Activated CD4-positive, alpha-beta memory T cell treated with anti-CD3 and anti-CD28 coated beads, Interleukin-2, amount 10 ng/mL, durations not matched to agents 7 days and 5 days (primary cell): Measurements from ENCODE around the gene TRIML2. TPM values are rescaled to one million over a fixed set of nuclear protein-coding genes. Genes with fewer than 3 reads are reported as not detected.
"Not testable (repeated sequence)": the region's sequence is repeated elsewhere in the genome, so short reads cannot be mapped to it uniquely, and the experiment has no call there.

Source experiments
- CTCF ChIA-PET: fragments of 350-600 bp; sonication (Branson Sonifier 250); formaldehyde crosslinking; loops from one replicate; lab custom pipeline; 2021; ENCODE audit warnings: antibody characterized with exemption, inconsistent platforms; lab: Charles Lee
- POLR2A ChIA-PET: fragments of 350-600 bp; sonication (Branson Sonifier 250); formaldehyde crosslinking; loops from one replicate; lab custom pipeline; 2021; ENCODE audit warnings: antibody characterized with exemption; lab: Charles Lee
- DNase-seq: peaks from one replicate; pipeline ENCODE4 v3.0.0-alpha.2; 2020
- H3K27ac Mint-ChIP-seq: one replicate; pipeline ENCODE4 v1.8.0; 2021; ENCODE audit warnings: mild to moderate bottlenecking, mixed read lengths
- H3K27me3 Mint-ChIP-seq: one replicate; pipeline ENCODE4 v1.8.0; 2021; ENCODE audit warnings: mixed read lengths
- H3K36me3 Mint-ChIP-seq: one replicate; pipeline ENCODE4 v1.8.0; 2021; ENCODE audit warnings: low read depth, mixed read lengths
- H3K4me1 Mint-ChIP-seq: one replicate; pipeline ENCODE4 v1.8.0; 2021; ENCODE audit warnings: mixed read lengths
- H3K4me3 Mint-ChIP-seq: one replicate; pipeline ENCODE4 v1.8.0; 2021; ENCODE audit warnings: mild to moderate bottlenecking, mixed read lengths
- H3K9me3 Mint-ChIP-seq: one replicate; pipeline ENCODE4 v1.8.0; 2021; ENCODE audit warnings: mixed read lengths
- total RNA-seq, 2 experiments: library from RNA; stranded (reverse); gene quantifications; one replicate each; pipeline ENCODE4 v1.2.3, GENCODE V29; 2021

TRIML2 gene
- total RNA-seq, 2 experiments from 2014 or later: not detected

DNA sequence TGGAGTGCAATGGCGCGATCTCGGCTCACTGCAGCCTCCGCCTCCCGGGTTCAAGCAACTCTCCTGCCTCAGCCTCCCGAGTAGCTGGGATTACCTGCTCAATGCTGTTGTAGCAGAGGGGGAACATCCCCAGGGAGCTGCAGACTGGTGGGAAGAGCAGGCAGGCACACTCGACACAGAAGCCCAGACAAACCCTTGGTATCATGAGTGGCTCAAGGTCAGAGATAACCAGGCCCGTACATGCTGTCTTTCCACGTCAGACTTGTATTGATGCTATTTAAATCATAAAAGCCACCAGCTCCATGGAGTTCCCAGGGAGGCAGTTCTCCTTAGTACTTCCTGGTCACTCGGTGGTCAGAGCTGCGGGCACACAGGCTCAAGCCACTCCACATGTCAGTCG, 33.2 kb downstream of the TRIML2 start:
- Mint-ChIP-seq H3K9me3 (peaks cover 6% of the 10 kb centered on the region), H3K4me3 (no peak overlapping the region), H3K27me3 (no peaks in the 10 kb centered on the region), H3K4me1 (no peaks in the 10 kb centered on the region), H3K27ac (no peak overlapping the region), H3K36me3 (no peaks in the 10 kb centered on the region)
- POLR2A ChIA-PET: no interaction called here
- CTCF ChIA-PET: no interaction called here
- no peak for DNase-seq

DNA sequence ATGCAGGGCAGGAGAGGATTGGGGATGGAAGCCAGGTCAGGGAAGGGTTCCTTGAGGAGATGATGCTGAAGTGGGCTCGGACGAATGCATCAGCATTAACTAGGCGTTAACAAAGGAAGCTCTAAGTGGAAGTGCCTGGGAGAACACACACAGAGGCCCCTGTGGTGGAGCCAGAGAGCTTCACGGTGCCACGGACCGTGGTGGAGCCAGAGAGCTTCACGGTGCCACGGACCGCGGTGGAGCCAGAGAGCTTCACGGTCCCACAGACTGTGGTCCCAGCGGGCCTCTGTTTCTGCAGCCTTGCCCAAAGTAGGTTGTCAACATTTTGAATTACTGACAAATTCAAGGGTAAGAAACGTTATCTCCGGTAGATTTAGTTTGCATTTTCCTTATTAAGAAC, 48.3 kb downstream of the TRIML2 start:
- H3K4me1 Mint-ChIP-seq: no peaks in the 10 kb centered on the region
- no peak overlapping the region for H3K4me3 Mint-ChIP-seq
- H3K27me3 Mint-ChIP-seq: no peaks in the 10 kb centered on the region
- no peaks in the 10 kb centered on the region for H3K36me3 Mint-ChIP-seq
- H3K9me3 Mint-ChIP-seq: peaks cover 6% of the 10 kb centered on the region
- no peak for DNase-seq
- H3K27ac Mint-ChIP-seq: no peak overlapping the region
- ChIA-PET POLR2A (no interaction called here), CTCF (no interaction called here)

DNA sequence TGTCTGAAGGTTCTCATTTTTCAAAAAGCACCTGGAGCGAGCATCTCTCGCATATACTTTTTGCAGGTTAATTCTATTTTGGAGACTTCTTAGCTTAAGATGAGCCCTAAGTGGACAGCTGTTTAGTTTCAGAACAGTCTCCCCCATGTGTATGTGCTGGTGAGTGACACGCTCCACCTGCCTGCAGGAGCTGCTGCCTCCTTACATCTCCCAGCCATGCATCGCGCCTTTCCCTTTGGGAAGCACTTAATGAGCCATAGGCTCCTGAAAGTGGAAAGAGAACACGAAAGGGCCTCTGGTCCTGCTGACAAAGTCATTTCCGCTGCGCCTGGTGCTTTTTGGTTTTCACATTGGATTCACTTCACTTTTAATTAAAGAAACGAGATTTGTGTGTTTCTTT, 56.1 kb downstream of the TRIML2 start:
- no peaks in the 10 kb centered on the region for H3K36me3 Mint-ChIP-seq
- no peaks in the 10 kb centered on the region for H3K27me3 Mint-ChIP-seq
- no peak for DNase-seq
- H3K4me1 Mint-ChIP-seq: no peaks in the 10 kb centered on the region
- H3K27ac Mint-ChIP-seq: no peak overlapping the region
- peaks cover 12% of the 10 kb centered on the region for H3K9me3 Mint-ChIP-seq
- CTCF ChIA-PET: no interaction called here
- POLR2A ChIA-PET: no interaction called here
- H3K4me3 Mint-ChIP-seq: no peak overlapping the region

DNA sequence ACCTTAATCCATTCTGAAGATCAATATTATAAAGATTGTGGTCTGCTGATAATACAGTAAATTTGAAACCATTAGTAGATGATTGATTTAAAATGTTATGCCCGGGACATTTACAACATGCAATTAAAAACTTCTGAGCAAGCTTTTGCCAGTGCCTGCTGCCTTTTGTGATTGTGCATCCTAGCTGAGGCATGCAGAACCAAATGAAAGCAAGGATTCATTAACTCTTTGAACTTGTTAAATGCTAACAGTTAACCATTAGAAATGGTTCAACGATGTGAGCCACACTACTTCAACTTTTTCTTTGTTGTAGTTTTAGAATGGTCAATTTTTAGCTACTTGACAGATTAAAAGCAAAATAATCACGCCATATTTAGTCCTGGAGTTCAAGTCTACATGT, 62.7 kb downstream of the TRIML2 start:
- DNase-seq: no peak
- no peak overlapping the region for H3K27ac Mint-ChIP-seq
- H3K36me3 Mint-ChIP-seq: no peaks in the 10 kb centered on the region
- H3K4me3 Mint-ChIP-seq: no peak overlapping the region
- no peaks in the 10 kb centered on the region for H3K4me1 Mint-ChIP-seq
- no peaks in the 10 kb centered on the region for H3K27me3 Mint-ChIP-seq
- ChIA-PET CTCF (no interaction called here), POLR2A (no interaction called here)
- H3K9me3 Mint-ChIP-seq: peaks cover 5% of the 10 kb centered on the region

DNA sequence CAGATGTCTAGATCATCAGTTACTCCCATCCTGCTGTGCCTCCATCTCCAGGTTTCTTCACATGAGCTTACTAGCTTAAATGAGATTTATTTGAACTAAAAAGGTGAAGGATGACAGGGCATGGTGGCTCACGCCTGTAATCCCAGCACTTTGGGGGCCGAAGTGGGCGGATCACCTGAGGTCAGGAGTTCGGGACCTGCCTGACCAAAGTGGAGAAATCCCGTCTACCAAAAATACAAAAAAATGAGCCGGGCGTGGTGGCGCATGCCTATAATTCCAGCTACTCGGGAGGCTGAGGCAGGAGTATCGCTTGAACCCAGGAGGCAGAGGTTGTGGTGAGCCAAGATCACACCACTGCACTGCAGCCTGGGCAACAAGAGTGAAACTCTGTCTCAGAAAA, 63.9 kb downstream of the TRIML2 start:
- CTCF ChIA-PET, H3K4me3 Mint-ChIP-seq, H3K36me3 Mint-ChIP-seq, H3K27ac Mint-ChIP-seq, H3K27me3 Mint-ChIP-seq, H3K4me1 Mint-ChIP-seq, POLR2A ChIA-PET, H3K9me3 Mint-ChIP-seq, DNase-seq: not testable (repeated sequence)

DNA sequence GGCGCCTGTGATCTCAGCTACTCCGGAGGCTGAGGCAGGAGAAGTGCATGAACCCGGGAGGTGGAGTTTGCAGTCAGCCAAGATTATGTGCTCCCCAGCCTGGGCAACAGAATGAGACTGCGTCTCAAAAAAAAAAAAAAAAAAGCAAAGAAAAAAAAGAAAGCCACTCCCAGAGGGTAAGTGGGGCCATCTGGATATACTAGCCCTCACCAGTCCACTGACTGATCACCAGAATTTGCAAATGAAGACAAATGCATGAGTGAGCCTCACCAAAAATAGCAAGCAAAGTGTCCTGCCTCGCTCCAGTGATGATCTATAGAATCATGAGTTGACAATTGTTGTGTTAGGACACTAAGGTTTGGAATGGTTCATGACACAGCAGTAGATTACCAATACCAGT, 66.2 kb downstream of the TRIML2 start:
- no peaks in the 10 kb centered on the region for H3K36me3 Mint-ChIP-seq
- no peak overlapping the region for H3K27ac Mint-ChIP-seq
- no peak for DNase-seq
- ChIA-PET POLR2A (no interaction called here), CTCF (no interaction called here)
- H3K4me3 Mint-ChIP-seq: no peak overlapping the region
- H3K9me3 Mint-ChIP-seq: peaks cover 9% of the 10 kb centered on the region
- no peaks in the 10 kb centered on the region for H3K27me3 Mint-ChIP-seq
- no peaks in the 10 kb centered on the region for H3K4me1 Mint-ChIP-seq

DNA sequence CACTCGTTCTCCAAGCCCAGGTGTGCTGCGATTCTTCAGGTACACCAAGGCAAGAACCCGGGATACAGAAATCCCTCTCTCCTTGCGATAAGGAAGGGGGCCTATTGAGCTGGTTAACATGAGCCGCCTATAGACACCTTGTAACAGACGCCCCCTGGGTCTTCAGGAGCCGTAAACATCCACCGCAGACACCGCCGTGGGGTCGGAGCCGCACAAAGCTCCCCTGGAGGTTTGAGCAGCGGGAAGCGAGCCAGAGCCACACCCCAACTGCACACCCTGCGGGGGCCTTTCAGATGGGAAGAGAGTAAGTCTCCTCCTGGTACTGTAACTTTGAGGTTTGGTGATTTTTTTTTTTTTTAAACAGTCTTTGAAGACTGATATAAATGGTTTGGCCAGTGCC, 67.2 kb downstream of the TRIML2 start:
- CTCF ChIA-PET: no interaction called here
- DNase-seq: no peak
- no peaks in the 10 kb centered on the region for H3K36me3 Mint-ChIP-seq
- H3K4me1 Mint-ChIP-seq: no peaks in the 10 kb centered on the region
- no peaks in the 10 kb centered on the region for H3K27me3 Mint-ChIP-seq
- H3K9me3 Mint-ChIP-seq: peaks cover 9% of the 10 kb centered on the region
- POLR2A ChIA-PET: no interaction called here
- no peak overlapping the region for H3K4me3 Mint-ChIP-seq
- H3K27ac Mint-ChIP-seq: no peak overlapping the region

DNA sequence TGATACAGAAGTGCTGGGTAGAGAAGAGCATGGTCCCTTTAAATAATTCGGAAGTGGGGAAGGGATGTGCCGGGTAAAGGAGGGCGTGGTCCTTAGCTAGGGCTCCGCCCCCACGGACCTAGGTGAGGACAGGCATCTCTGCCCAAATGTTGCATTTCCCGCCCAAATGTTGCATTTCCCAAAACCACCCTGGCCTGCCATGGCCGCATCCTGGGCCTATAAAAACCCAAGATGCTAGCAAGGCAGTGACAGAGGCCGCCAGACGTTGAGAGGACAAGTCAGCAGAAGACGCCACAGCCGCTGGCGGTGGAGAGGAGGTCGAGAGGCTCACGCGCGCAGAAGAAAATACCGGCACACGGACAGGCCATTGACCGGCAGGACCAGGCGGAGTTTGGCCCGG, 67.7 kb downstream of the TRIML2 start:
- Mint-ChIP-seq H3K4me1 (no peaks in the 10 kb centered on the region), H3K4me3 (no peak overlapping the region), H3K36me3 (no peaks in the 10 kb centered on the region), H3K27ac (no peak overlapping the region), H3K9me3 (peaks cover 9% of the 10 kb centered on the region), H3K27me3 (no peaks in the 10 kb centered on the region)
- ChIA-PET CTCF (no interaction called here), POLR2A (no interaction called here)
- DNase-seq: no peak

Other genes with a start within 250 kb of the TRIML2 start
- not detected for gene ZFP42, start 113.8 kb downstream of the TRIML2 start, total RNA-seq
- gene TRIML1, start 29.8 kb upstream of the TRIML2 start, total RNA-seq: not detected